ENCODE data around the gene PLA2G15.

The PLA2G15 gene

DNA sequence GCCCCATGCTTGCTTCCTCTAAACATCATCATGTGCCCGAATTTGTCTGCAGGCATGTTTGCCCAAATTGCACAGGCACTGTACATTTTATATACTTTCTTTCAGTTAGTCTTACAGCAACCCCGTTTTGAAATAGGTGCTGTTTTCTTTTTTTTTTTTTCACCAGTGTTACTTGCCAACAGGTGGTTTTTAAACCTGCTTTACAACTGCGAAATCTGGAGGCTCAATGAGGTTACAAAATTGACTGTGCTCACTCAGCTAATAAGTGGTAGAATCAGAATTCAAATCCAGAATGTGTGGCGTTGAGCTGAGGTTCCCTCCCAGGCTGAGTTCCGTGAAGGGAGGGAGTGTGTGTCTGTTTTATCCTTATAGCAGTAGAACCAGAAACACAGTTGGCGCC is 5.8 kb downstream of the PLA2G15 start:
- H3K4me3 Mint-ChIP-seq, result no peak overlapping the region
- H3K27ac Mint-ChIP-seq, result no peak overlapping the region
- peaks cover 12% of the 10 kb centered on the region for H3K4me1 Mint-ChIP-seq
- H3K27me3 Mint-ChIP-seq (ENCODE audit: low read depth), result no peaks in the 10 kb centered on the region
- no peak for TF ChIP-seq CTCF (IDR thresholded peaks at IDR 0.05; ENCODE audit: unreplicated experiment in 3 of 3)
- no peaks in the 10 kb centered on the region for H3K9me3 Mint-ChIP-seq
- peaks cover 12% of the 10 kb centered on the region for H3K36me3 Mint-ChIP-seq (ENCODE audit: low read depth)

GRCh38 chr16:68251832-68252231 is 6.7 kb downstream of the PLA2G15 start:
- peaks cover 6% of the 10 kb centered on the region for H3K4me1 Mint-ChIP-seq
- H3K27ac Mint-ChIP-seq, result peak overlapping the region in 1 of 3 experiments; percentile 4
- H3K36me3 Mint-ChIP-seq (ENCODE audit: low read depth), result peaks cover 12% of the 10 kb centered on the region
- no peak overlapping the region for H3K4me3 Mint-ChIP-seq
- H3K27me3 Mint-ChIP-seq (ENCODE audit: low read depth), result no peaks in the 10 kb centered on the region
- TF ChIP-seq CTCF (IDR thresholded peaks at IDR 0.05; ENCODE audit: unreplicated experiment in 3 of 3), result no peak
- no peaks in the 10 kb centered on the region for H3K9me3 Mint-ChIP-seq

GRCh38 chr16:68252383-68252782 is 7.2 kb downstream of the PLA2G15 start:
- Mint-ChIP-seq H3K4me3 (no peak overlapping the region), H3K36me3 (ENCODE audit: low read depth) (peaks cover 14% of the 10 kb centered on the region)

DNA sequence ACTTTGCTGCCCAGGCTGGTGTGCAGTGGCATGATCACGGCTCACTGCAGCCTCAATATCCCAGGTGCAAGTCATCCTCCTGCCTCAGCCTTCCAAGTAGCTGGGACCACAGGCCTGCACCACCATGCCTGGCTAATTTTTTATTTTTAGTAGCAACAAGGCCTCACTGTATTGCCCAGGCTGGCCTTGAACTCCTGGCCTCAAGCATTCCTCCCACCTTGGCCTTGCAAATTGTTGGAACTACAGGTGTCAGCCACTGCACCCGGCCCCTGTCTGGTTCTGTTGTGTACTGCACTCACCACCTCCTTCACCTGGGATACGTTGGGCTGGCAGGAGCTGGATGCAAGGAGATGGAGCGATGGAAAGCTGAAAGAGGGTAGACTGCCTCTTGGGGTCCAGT is 8.5 kb downstream of the PLA2G15 start:
- Mint-ChIP-seq H3K27ac (no peak overlapping the region), H3K36me3 (ENCODE audit: low read depth) (peaks cover 23% of the 10 kb centered on the region), H3K4me1 (peaks cover 19% of the 10 kb centered on the region), H3K9me3 (no peaks in the 10 kb centered on the region), H3K27me3 (ENCODE audit: low read depth) (no peaks in the 10 kb centered on the region), H3K4me3 (no peak overlapping the region)
- TF ChIP-seq CTCF (IDR thresholded peaks at IDR 0.05; ENCODE audit: unreplicated experiment in 3 of 3), result no peak

More at GRCh38 chr16:68252383-68252782, 7.2 kb downstream of the PLA2G15 start:
- no peaks in the 10 kb centered on the region for H3K27me3 Mint-ChIP-seq (ENCODE audit: low read depth)
- H3K4me1 Mint-ChIP-seq, result peaks cover 8% of the 10 kb centered on the region
- TF ChIP-seq CTCF (IDR thresholded peaks at IDR 0.05; ENCODE audit: unreplicated experiment in 3 of 3), result no peak
- H3K27ac Mint-ChIP-seq, result no peak overlapping the region
- H3K9me3 Mint-ChIP-seq, result no peaks in the 10 kb centered on the region

DNA sequence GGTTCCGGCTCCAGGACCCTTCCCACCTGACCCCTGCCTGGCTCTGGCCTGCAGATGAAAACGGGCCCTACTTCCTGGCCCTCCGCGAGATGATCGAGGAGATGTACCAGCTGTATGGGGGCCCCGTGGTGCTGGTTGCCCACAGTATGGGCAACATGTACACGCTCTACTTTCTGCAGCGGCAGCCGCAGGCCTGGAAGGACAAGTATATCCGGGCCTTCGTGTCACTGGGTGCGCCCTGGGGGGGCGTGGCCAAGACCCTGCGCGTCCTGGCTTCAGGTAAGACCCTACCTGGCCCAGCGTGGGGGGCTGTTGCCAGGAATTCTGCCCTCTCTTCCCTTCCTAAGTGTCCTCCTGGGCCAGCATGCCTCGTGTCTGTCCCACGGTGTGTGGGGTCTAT is 10.5 kb downstream of the PLA2G15 start:
- Mint-ChIP-seq H3K9me3 (no peaks in the 10 kb centered on the region), H3K27me3 (ENCODE audit: low read depth) (no peaks in the 10 kb centered on the region), H3K4me3 (no peak overlapping the region)

More for the DNA sequence above, 10.5 kb downstream of the PLA2G15 start:
- Mint-ChIP-seq H3K36me3 (ENCODE audit: low read depth) (peaks cover 24% of the 10 kb centered on the region), H3K27ac (no peak overlapping the region), H3K4me1 (peaks cover 19% of the 10 kb centered on the region)
- TF ChIP-seq CTCF (IDR thresholded peaks at IDR 0.05; ENCODE audit: unreplicated experiment in 3 of 3), result no peak
